ENCODE measurements around the gene RBM23.
"Not testable (repeated sequence)": the region's sequence is repeated elsewhere in the genome, so short reads cannot be mapped to it uniquely, and the experiment has no call there.

Gene RBM23

DNA sequence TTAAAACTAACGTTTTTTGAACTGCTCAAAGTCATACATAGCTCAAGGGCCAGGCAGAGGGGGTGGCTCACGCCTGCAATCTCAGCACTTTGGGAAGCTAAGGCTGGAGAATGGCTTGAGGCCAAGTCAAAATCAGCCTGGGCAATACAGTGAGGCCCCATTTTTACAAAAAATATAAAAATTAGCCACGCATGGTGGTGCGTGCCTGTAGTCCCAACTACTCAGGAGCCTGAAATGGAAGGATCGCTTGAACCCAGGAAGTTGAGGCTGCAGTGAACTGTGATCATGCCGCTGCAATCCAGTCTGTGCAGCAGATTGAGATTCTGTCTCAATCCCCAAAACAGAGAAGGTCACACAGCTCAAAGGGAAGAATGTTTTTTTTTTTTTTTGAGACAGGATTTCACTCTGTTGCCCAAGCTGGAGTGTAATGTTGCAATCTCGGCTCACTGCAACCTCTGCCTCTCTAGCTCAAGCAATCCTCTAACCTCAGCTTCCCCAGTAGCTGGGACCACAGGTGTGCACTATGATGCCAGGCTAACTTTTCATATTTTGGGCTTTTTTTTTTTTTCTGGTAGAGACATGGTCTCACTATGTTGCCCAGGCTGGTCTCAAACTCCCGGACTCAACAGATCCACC, 2.9 kb downstream of the RBM23 start:
- peak; percentile 29 for DNase-seq (ENCODE audit: low read depth)
- H3K4me3 ChIP-seq (ENCODE audit: low read length), result no peak overlapping the region
- TF ChIP-seq, protein P1, sequence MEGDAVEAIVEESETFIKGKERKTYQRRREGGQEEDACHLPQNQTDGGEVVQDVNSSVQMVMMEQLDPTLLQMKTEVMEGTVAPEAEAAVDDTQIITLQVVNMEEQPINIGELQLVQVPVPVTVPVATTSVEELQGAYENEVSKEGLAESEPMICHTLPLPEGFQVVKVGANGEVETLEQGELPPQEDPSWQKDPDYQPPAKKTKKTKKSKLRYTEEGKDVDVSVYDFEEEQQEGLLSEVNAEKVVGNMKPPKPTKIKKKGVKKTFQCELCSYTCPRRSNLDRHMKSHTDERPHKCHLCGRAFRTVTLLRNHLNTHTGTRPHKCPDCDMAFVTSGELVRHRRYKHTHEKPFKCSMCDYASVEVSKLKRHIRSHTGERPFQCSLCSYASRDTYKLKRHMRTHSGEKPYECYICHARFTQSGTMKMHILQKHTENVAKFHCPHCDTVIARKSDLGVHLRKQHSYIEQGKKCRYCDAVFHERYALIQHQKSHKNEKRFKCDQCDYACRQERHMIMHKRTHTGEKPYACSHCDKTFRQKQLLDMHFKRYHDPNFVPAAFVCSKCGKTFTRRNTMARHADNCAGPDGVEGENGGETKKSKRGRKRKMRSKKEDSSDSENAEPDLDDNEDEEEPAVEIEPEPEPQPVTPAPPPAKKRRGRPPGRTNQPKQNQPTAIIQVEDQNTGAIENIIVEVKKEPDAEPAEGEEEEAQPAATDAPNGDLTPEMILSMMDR (IDR thresholded peaks at IDR 0.05; ENCODE audit: insufficient read depth, low read depth, low read length, missing control alignments), result no peak

DNA sequence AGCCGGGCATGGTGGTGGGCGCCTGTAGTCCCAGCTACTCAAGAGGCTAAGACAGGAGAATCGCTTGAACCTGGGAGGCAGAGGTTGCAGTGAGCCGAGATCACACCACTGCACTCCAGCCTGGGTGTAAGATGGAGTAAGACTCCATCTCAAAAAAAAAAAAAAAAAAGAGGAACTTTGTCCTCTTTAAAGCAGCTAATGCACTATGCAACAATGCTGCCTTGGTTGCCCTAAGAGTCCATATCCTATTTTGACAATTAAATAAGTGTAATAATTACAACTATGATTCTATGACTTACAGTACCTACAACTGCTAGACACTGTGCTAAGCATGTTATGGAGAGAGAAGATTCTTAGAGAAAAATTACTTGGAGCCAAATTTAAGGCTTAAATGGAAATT, 4.1 kb downstream of the RBM23 start:
- not testable (repeated sequence) for H3K4me3 ChIP-seq (ENCODE audit: low read length); DNase-seq (ENCODE audit: low read depth)

DNA sequence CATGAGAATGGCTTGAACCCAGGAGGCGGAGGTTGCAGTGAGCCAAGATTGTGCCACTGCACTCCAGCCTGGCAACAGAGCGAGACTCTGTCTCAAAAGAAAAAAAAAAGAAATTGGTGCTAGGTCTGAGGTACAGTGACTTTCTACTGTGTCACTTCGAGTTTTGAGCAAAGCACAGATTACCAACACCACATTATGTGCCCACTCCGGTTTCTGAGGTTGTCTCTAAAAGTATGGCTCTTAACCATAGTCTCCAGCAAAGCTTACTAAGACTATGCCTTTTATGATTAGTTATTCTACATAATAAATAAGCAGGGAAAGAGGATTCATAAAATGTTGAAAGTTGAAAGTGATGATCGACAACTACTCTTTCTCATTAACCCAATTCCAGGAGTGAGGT, 8.0 kb downstream of the RBM23 start:
- DNase-seq (ENCODE audit: low read depth), result no peak
- TF ChIP-seq, protein P1 (IDR thresholded peaks at IDR 0.05; ENCODE audit: insufficient read depth, low read depth, low read length, missing control alignments), result no peak
- H3K4me3 ChIP-seq (ENCODE audit: low read length), result no peak overlapping the region

DNA sequence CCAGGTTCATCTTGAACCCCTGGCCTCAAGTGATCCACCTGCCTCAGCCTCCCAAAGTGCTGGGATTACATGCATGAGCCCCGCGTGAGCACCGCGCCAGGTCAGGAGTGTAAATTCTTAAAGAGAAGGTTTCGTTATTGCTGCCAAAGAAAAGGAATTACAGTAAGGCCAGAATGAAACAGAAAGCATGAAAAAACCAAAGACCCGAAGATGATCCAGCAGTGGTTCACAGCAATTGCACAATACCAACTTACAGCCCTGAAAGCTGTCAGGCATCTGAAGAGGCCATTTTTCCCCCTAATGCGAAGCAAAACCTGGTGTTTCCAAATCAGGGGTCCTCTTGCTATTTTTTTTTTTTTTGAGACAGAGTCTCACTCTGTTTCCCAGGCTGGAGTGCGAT, 10.3 kb downstream of the RBM23 start:
- no peak for DNase-seq (ENCODE audit: low read depth)
- no peak overlapping the region for H3K4me3 ChIP-seq (ENCODE audit: low read length)
- TF ChIP-seq, protein P1 (IDR thresholded peaks at IDR 0.05; ENCODE audit: insufficient read depth, low read depth, low read length, missing control alignments), result no peak

DNA sequence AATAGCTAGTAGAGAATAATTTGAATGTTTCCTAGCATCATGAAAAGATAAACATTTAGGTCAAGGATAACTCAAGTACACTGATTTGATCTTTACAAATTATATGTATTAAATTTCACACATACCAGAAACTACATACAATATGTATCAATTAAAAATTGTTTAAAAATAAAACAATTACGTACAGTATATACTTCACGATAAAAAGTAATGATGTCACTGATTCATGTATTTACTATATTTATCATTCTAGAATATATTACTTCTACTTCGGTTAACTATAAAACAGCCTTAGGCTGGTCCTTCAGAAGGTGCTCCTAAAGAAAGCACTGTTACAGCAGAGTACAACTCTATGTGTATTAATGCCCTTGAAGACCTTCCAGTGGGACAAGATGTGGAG, 11.5 kb downstream of the RBM23 start:
- TF ChIP-seq, protein P1 (IDR thresholded peaks at IDR 0.05; ENCODE audit: insufficient read depth, low read depth, low read length, missing control alignments), result no peak
- no peak for DNase-seq (ENCODE audit: low read depth)
- H3K4me3 ChIP-seq (ENCODE audit: low read length), result no peak overlapping the region

DNA sequence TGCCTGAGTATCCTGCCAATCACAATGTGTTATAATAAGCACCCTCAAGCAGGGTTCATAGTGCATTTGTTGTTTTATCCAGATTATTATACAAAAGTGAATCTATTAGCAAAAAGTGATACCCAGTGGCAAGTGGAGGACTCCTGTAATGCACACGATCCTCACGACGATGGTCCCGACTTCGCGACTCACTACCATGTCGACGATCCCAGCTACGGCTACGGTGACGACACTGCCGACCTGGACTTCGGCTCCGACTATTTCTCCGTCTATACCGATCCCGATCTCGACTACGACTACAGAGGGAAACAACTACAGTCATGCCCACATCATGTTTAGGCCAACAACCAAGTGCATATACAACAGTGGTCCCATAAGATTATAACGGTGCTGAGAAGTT, 12.9 kb downstream of the RBM23 start:
- TF ChIP-seq, protein P1 (IDR thresholded peaks at IDR 0.05; ENCODE audit: insufficient read depth, low read depth, low read length, missing control alignments), result no peak
- DNase-seq (ENCODE audit: low read depth), result no peak
- H3K4me3 ChIP-seq (ENCODE audit: low read length), result no peak overlapping the region

DNA sequence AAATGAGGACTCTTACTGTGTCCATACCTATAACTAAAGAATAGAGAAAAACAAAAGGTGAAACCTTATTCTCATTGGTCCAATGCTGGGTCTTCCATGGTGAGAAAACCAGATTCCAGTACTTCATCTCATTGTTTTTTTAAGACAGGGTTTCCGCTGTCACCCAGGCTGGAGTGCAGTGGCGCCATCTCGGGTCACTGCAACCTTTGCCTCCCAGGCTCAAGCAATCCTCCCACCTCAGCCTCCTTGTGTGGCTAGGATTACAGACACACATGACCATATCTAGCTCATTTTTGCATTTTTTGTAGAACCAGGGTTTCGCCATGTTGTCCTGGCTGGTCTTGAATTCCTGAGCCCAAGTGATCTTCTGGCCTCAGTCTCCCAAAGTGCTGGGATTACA, 13.3 kb downstream of the RBM23 start:
- TF ChIP-seq, protein P1 (IDR thresholded peaks at IDR 0.05; ENCODE audit: insufficient read depth, low read depth, low read length, missing control alignments), result no peak

More for the DNA sequence above, 13.3 kb downstream of the RBM23 start:
- DNase-seq (ENCODE audit: low read depth), result no peak
- no peak overlapping the region for H3K4me3 ChIP-seq (ENCODE audit: low read length)
